ENCODE measurements around the gene ANXA5. TPM values are rescaled to one million over a fixed set of nuclear protein-coding genes. Genes with fewer than 3 reads are reported as not detected.

The ANXA5 gene
- polyA plus RNA-seq, 1 experiment = 591 TPM

DNA sequence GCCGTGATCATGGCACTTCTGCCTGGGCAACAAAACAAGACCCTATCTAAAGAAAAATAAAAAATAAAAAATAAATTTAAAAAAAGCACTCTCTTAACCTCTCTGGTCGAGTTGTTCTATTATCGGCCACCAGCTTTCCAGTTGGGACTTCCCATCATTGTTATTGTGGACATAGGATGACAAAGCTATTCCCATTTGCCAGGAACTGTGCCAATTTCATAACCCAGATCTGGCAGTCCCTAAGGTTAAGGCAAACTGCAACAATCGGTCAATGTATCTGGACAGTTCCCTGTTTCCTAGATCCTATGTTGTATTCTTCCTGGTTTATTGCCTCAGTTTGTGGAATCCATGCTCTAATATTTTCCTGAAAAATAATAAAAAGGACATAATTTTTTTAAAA, 17.8 kb upstream of the ANXA5 start:
- no peaks in the 10 kb centered on the region for H3K36me3 ChIP-seq (ENCODE audit: control insufficient read depth, insufficient read depth, low read length)
- CTCF ChIA-PET = no interaction called here
- TF ChIP-seq, protein P1, sequence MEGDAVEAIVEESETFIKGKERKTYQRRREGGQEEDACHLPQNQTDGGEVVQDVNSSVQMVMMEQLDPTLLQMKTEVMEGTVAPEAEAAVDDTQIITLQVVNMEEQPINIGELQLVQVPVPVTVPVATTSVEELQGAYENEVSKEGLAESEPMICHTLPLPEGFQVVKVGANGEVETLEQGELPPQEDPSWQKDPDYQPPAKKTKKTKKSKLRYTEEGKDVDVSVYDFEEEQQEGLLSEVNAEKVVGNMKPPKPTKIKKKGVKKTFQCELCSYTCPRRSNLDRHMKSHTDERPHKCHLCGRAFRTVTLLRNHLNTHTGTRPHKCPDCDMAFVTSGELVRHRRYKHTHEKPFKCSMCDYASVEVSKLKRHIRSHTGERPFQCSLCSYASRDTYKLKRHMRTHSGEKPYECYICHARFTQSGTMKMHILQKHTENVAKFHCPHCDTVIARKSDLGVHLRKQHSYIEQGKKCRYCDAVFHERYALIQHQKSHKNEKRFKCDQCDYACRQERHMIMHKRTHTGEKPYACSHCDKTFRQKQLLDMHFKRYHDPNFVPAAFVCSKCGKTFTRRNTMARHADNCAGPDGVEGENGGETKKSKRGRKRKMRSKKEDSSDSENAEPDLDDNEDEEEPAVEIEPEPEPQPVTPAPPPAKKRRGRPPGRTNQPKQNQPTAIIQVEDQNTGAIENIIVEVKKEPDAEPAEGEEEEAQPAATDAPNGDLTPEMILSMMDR (IDR thresholded peaks at IDR 0.05; ENCODE audit: insufficient read depth, low read depth, low read length) = no peak
- no peaks in the 10 kb centered on the region for H3K27me3 ChIP-seq (ENCODE audit: control insufficient read depth, insufficient read depth, low read length)
- POLR2A ChIA-PET = no interaction called here
- no peak for DNase-seq (ENCODE audit: low read depth)
- H3K4me3 ChIP-seq (ENCODE audit: low read depth, low read length) = no peak overlapping the region

DNA sequence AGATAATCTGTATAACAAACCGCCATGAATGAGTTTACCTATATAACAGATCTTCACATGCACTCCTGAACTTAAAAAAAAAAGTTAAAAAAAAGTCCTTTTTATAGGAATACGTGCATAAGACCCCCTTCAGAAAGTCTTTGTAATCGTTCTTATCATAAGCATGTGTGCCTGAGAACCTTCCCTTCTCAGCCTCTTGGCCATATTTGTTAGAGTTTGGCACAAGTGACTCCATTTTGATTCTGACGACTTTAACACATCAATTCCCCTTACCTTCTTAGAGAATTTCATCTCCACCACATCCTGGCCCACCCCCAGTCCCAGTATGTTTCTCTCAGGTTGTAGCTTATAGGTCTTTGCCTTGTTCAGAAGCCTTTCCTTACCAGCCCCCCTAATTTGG, 16.0 kb upstream of the ANXA5 start:
- CTCF ChIA-PET = interaction anchor here (0.8 to 1.6 kb wide), 2 partner anchors 9 to 16 kb away, joined by 3 read pairs; partner anchors contain the start of gene ANXA5
- DNase-seq (ENCODE audit: low read depth) = no peak
- TF ChIP-seq, protein P1 (IDR thresholded peaks at IDR 0.05; ENCODE audit: insufficient read depth, low read depth, low read length) = no peak
- POLR2A ChIA-PET = no interaction called here
- Histone ChIP-seq H3K36me3 (ENCODE audit: control insufficient read depth, insufficient read depth, low read length) (no peaks in the 10 kb centered on the region), H3K4me3 (ENCODE audit: low read depth, low read length) (no peak overlapping the region), H3K27me3 (ENCODE audit: control insufficient read depth, insufficient read depth, low read length) (no peaks in the 10 kb centered on the region)

GRCh38 chr4:121712001-121712651, 15.3 kb upstream of the ANXA5 start:
- Histone ChIP-seq H3K27me3 (ENCODE audit: control insufficient read depth, insufficient read depth, low read length) (no peaks in the 10 kb centered on the region), H3K4me3 (ENCODE audit: low read depth, low read length) (0 out of 2 replicates have a peak overlapping the region, but pooled peaks have one; percentile 2), H3K36me3 (ENCODE audit: control insufficient read depth, insufficient read depth, low read length) (no peaks in the 10 kb centered on the region)
- TF ChIP-seq, protein P1 (IDR thresholded peaks at IDR 0.05; ENCODE audit: insufficient read depth, low read depth, low read length) = no peak
- ChIA-PET CTCF (interaction anchor here (1.4 to 2.4 kb wide), 3 partner anchors 10 to 43 kb away, joined by 3 to 7 read pairs (median 3); partner anchors contain the start of gene ANXA5), POLR2A (interaction anchor here (1.3 kb wide), 1 partner anchor 15 kb away, joined by 10 read pairs; the partner anchor contains the start of gene ANXA5)
- DNase-seq (ENCODE audit: low read depth) = no peak

DNA sequence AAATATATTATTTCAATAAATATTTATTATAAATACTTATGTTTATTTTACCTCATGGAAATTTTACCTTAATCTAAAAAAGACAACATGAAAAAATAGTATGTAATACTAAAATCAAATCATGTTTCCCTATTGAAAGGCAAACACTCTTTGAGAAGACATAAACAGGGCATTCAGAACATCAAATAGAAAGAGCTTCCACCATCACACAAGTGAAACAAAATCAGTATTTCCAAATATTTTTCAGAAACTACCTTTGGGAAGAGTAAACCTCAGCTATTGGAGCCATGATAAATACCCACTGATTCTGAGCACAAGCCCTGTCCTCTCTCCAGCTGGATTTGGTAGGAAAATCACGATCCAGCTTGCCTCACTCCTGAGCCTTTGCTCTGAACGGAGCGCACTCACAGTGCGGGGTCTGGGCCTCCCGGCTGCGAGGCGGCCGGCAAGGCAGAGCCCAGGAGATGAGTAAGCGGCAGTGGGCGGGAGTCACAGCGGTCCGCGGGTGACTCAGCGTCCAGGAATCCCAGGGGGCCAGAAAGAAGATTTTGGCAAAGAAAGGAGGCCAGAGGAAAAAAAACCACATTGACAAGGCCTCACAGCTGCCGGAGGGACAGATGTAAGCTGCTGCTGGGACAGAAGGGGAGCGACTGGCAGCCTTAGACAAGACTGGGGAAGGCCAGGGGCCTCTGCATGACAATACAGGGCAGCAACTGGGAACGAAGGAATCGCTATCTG, 14.7 kb upstream of the ANXA5 start:
- CTCF ChIA-PET = interaction anchor here (0.7 to 2.4 kb wide), 5 partner anchors 10 to 42 kb away, joined by 3 to 7 read pairs (median 3); partner anchors contain the start of gene ANXA5

More for the DNA sequence above, 14.7 kb upstream of the ANXA5 start:
- no peaks in the 10 kb centered on the region for H3K27me3 ChIP-seq (ENCODE audit: control insufficient read depth, insufficient read depth, low read length)
- H3K36me3 ChIP-seq (ENCODE audit: control insufficient read depth, insufficient read depth, low read length) = no peaks in the 10 kb centered on the region
- DNase-seq (ENCODE audit: low read depth) = peak; percentile 84
- H3K4me3 ChIP-seq (ENCODE audit: low read depth, low read length) = peak overlapping the region; percentile 27; the same call in 1 of the 2 replicates
- POLR2A ChIA-PET = interaction anchor here (1.3 kb wide), 1 partner anchor 15 kb away, joined by 10 read pairs; the partner anchor contains the start of gene ANXA5
- TF ChIP-seq, protein P1 (IDR thresholded peaks at IDR 0.05; ENCODE audit: insufficient read depth, low read depth, low read length) = no peak

All from BJ (cell line).